WTC11 (cell line): Measurements from ENCODE around the gene HPCA. TPM values are rescaled to one million over a fixed set of nuclear protein-coding genes. Genes with fewer than 3 reads are reported as not detected.

Experiments used
- ATAC-seq: fragments of 200-7000 bp; cut with Tn5 transposase; 2 replicates; pipeline ENCODE4 v1.10.0; 2021; ENCODE audit warnings: mild to moderate bottlenecking, moderate library complexity
- CTCF ChIA-PET: fragments of 300-600 bp; sonication (Branson Sonifier 250); formaldehyde crosslinking; loops from one replicate; lab custom pipeline; 2021; ENCODE audit warnings: antibody characterized with exemption; lab: Charles Lee
- POLR2A ChIA-PET: fragments of 350-600 bp; sonication (Branson Sonifier 250); formaldehyde crosslinking; loops from one replicate; lab custom pipeline; 2021; ENCODE audit warnings: antibody characterized with exemption; lab: Charles Lee
- DNase-seq: peaks from one replicate; pipeline ENCODE4 v3.0.0; 2021; ENCODE audit warnings: low spot score
- H3K27ac Mint-ChIP-seq: 2 replicates; pipeline ENCODE4 v1.8.0; 2021; ENCODE audit warnings: mixed read lengths
- H3K27me3 Mint-ChIP-seq: 2 replicates; pipeline ENCODE4 v1.8.0; 2021; ENCODE audit warnings: low read depth, mild to moderate bottlenecking, moderate library complexity, mixed read lengths
- H3K36me3 Mint-ChIP-seq: 2 replicates; pipeline ENCODE4 v1.8.0; 2021; ENCODE audit warnings: mixed read lengths
- H3K4me1 Mint-ChIP-seq: 2 replicates; pipeline ENCODE4 v1.8.0; 2022; ENCODE audit warnings: mixed read lengths
- H3K4me3 Mint-ChIP-seq: 2 replicates; pipeline ENCODE4 v1.8.0; 2021; ENCODE audit warnings: mild to moderate bottlenecking, moderate library complexity, mixed read lengths
- H3K9me3 Mint-ChIP-seq: 2 replicates; pipeline ENCODE4 v1.8.0; 2021; ENCODE audit warnings: mixed read lengths
- ARID4B ChIP-seq: sonication (generic); formaldehyde crosslinking; IDR thresholded peaks from 2 replicates; pipeline ENCODE4 v1.8.0; 2023; ENCODE audit warnings: missing genetic modification reagents, mild to moderate bottlenecking, borderline replicate concordance
- ATF3 ChIP-seq: sonication (generic); formaldehyde crosslinking; conservative IDR thresholded peaks from 2 replicates; pipeline ENCODE4 v1.8.1; 2022; ENCODE audit warnings: mild to moderate bottlenecking, missing genetic modification reagents
- CREB1 ChIP-seq: sonication (generic); formaldehyde crosslinking; IDR thresholded peaks from 2 replicates; pipeline ENCODE4 v1.8.0; 2023; ENCODE audit warnings: mild to moderate bottlenecking, missing genetic modification reagents
- E2F5 ChIP-seq: sonication (generic); formaldehyde crosslinking; IDR thresholded peaks from 2 replicates; pipeline ENCODE4 v1.8.1; 2022; ENCODE audit warnings: mild to moderate bottlenecking, moderate library complexity, missing genetic modification reagents
- GTF2I ChIP-seq: fragments of 250-450 bp; sonication (Bioruptor Pico); conservative IDR thresholded peaks from 2 replicates; pipeline ENCODE4 v1.4.0; 2021; ENCODE audit warnings: mild to moderate bottlenecking
- IRF2 ChIP-seq: sonication (generic); formaldehyde crosslinking; IDR thresholded peaks from 2 replicates; pipeline ENCODE4 v1.8.0; 2022; ENCODE audit warnings: low read depth, missing genetic modification reagents, borderline replicate concordance
- NFE2L1 ChIP-seq: sonication (generic); formaldehyde crosslinking; IDR thresholded peaks from 2 replicates; pipeline ENCODE4 v1.8.1; 2023; ENCODE audit warnings: missing genetic modification reagents
- OVOL2 ChIP-seq: fragments of 250-450 bp; sonication (Bioruptor Pico); IDR thresholded peaks from 2 replicates; pipeline ENCODE4 v1.9.0; 2021; ENCODE audit warnings: mild to moderate bottlenecking, borderline replicate concordance
- PRRX2 ChIP-seq: fragments of 250-450 bp; sonication (Bioruptor Pico); IDR thresholded peaks from 2 replicates; pipeline ENCODE4 v1.8.0; 2021; ENCODE audit warnings: mild to moderate bottlenecking
- RORB ChIP-seq: fragments of 250-450 bp; sonication (Bioruptor Pico); IDR thresholded peaks from 2 replicates; pipeline ENCODE4 v1.9.0; 2021; ENCODE audit warnings: mild to moderate bottlenecking
- SMAD3 ChIP-seq: sonication (generic); formaldehyde crosslinking; IDR thresholded peaks from 2 replicates; pipeline ENCODE4 v1.8.0; 2022; ENCODE audit warnings: missing genetic modification reagents, mild to moderate bottlenecking, borderline replicate concordance
- USF2 ChIP-seq: sonication (generic); formaldehyde crosslinking; IDR thresholded peaks from 2 replicates; pipeline ENCODE4 v1.8.1; 2023; ENCODE audit warnings: mild to moderate bottlenecking, missing genetic modification reagents, moderate library complexity
- ZNF121 ChIP-seq: sonication (generic); formaldehyde crosslinking; IDR thresholded peaks from 2 replicates; pipeline ENCODE4 v1.8.0; 2023; ENCODE audit warnings: missing genetic modification reagents
- ZNF423 ChIP-seq: fragments of 250-450 bp; sonication (Bioruptor Pico); IDR thresholded peaks from 2 replicates; pipeline ENCODE4 v2.1.2; 2022; ENCODE audit warnings: mild to moderate bottlenecking, moderate library complexity
- ZSCAN18 ChIP-seq: fragments of 250-450 bp; sonication (Bioruptor Pico); IDR thresholded peaks from 2 replicates; pipeline ENCODE4 v2.1.2; 2022; ENCODE audit warnings: mild to moderate bottlenecking, moderate library complexity
- total RNA-seq: library from RNA; stranded (reverse); gene quantifications from 3 replicates; pipeline ENCODE4 v1.2.3, GENCODE V29; 2021

HPCA gene
- total RNA-seq, 1 experiment from 2014 or later: 1.9 TPM

- H3K27me3 Mint-ChIP-seq: peaks cover 39% of the 10 kb centered on the region
- peak overlapping the region; percentile 76; the same call in 1 of the 2 replicates for H3K4me3 Mint-ChIP-seq
- CTCF ChIA-PET: interaction anchor here (1.8 to 4.6 kb wide), 3 partner anchors 17 to 156 kb away, joined by 6 to 45 read pairs (median 31); partner anchors contain the start of gene HPCA
- ATAC-seq: no peak
- H3K27ac Mint-ChIP-seq: no peak overlapping the region
- H3K9me3 Mint-ChIP-seq: no peaks in the 10 kb centered on the region
- H3K4me1 Mint-ChIP-seq: peaks cover 24% of the 10 kb centered on the region
- POLR2A ChIA-PET: no interaction called here
- TF ChIP-seq GTF2I (CRISPR knock-in tag) (no peak), E2F5 (CRISPR knock-in tag) (no peak), NFE2L1 (CRISPR knock-in tag) (no peak), USF2 (CRISPR knock-in tag) (no peak), IRF2 (no peak), ZSCAN18 (no peak), SMAD3 (CRISPR knock-in tag) (no peak)
- TF ChIP-seq, all 79 proteins: peak for 0
- no peak for DNase-seq
- H3K36me3 Mint-ChIP-seq: no peaks in the 10 kb centered on the region
These were observed 17.4 kb upstream of the HPCA start for GRCh38 chr1:32868806-32869455.

GRCh38 chr1:32869923-32870614 lies 16.2 kb upstream of the HPCA start:
- H3K27me3 Mint-ChIP-seq: peaks cover 39% of the 10 kb centered on the region
- H3K9me3 Mint-ChIP-seq: no peaks in the 10 kb centered on the region
- CTCF ChIA-PET: interaction anchor here (1.8 to 4.6 kb wide), 4 partner anchors 16 to 158 kb away, joined by 6 to 45 read pairs (median 21); partner anchors contain the start of gene HPCA
- H3K4me1 Mint-ChIP-seq: peaks cover 24% of the 10 kb centered on the region
- peak overlapping the region; percentile 76 for H3K4me3 Mint-ChIP-seq
- H3K27ac Mint-ChIP-seq: no peak overlapping the region
- TF ChIP-seq ARID4B (CRISPR knock-in tag) (no peak), OVOL2 (CRISPR knock-in tag) (no peak), PRRX2 (CRISPR knock-in tag) (no peak), ATF3 (no peak), CREB1 (CRISPR knock-in tag) (no peak), ZNF423 (CRISPR knock-in tag) (peak; percentile 60; the same call in 1 of the 2 replicates), ZNF121 (no peak), RORB (CRISPR knock-in tag) (no peak)
- DNase-seq (no peak), ATAC-seq (peak; percentile 3; the same call in 1 of the 2 replicates)
- H3K36me3 Mint-ChIP-seq: no peaks in the 10 kb centered on the region
- POLR2A ChIA-PET: no interaction called here
